HG02885 (cell line): Measurements from ENCODE around the gene LCN10.
A peak's percentile ranks its signal among the peaks of the same experiment; 100 is the strongest.
"Not testable (repeated sequence)": the region's sequence is repeated elsewhere in the genome, so short reads cannot be mapped to it uniquely, and the experiment has no call there.

Experiments
- ATAC-seq: cut with Tn5 transposase; IDR thresholded peaks from one replicate; pipeline ENCODE4 v1.9.1; 2021; ENCODE audit warnings: mild to moderate bottlenecking; ENCODE audit not compliant: unreplicated experiment, poor library complexity

The LCN10 gene

DNA sequence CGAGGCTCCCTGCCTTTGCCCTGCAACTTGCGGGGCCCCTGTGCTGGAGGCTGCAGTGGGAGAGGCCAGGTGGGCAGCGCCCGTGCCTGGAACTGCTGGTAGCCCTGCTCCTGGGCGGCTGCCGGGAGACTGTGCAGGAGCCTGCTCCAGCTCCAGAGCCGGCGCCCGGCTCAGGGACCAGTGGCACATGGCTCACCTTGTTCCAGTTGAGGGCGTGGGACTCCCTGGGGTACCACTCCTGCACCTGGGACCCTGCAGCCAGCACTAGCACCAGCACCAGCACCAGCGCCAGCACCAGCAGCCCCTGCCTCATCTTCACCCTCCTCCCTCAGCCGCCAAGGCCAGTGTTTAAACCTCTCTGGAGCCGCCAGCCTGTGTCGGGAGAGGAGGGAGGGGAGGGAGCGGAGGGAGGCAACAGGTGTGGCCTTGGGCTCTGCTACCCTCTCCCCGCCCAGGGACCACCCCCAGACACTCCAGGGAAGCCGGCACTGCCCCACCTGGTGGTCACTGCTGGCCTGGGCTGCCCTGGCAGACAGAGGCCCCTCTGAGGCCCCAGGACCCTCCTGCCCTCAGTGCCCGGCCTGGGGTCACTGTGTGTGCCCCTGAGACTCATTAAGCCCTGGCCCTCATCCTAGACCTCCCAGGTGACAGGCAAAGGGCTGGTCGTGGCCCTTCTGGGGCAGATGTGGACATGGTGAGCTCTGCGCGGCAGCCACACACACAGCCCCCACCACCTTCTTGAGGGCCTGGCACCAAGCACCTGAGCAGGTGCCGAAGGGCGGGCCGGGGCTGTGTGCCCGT is at the start of gene LCN10:
Gene LCN10, minus strand, starts transcription at position 350 of the 801 bp plus-strand sequence. Its CDS starts 37 bp downstream, at position 313.
- no peak for ATAC-seq

DNA sequence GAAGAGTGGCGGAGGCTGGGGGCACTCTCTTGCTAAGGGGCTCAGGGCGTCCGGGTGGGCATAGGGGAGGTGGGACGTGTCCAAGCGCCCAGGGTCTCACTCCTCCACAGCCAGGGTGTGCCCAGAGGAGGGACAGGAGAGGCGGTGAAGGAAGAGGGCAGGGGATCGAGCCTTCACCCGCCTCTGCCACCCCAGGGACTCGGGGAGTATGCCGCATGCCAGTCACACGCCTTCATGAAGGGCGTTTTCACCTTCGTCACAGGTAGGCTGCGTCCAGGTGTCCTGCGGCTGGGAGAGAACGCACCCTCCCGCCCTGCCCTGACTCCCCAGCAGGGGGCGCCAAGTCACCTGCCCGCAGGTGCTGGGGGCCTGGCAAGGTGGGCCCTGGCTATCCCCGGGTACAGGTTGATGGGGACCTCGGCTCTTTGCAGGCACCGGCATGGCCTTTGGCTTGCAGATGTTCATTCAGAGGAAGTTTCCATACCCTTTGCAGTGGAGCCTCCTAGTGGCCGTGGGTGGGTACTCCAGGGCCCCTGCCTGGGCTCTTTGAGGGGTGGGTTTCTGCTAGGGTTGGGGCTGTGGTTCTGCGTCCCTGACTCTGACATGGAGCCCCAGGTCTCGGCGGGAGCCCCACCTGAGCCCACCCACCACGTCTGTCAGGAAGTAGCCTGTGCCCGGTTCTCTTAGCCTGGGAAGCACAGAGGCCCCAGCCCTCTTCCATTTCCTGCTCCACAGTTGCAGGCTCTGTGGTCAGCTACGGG is 49.0 kb upstream of the LCN10 start:
- no peak for ATAC-seq

DNA sequence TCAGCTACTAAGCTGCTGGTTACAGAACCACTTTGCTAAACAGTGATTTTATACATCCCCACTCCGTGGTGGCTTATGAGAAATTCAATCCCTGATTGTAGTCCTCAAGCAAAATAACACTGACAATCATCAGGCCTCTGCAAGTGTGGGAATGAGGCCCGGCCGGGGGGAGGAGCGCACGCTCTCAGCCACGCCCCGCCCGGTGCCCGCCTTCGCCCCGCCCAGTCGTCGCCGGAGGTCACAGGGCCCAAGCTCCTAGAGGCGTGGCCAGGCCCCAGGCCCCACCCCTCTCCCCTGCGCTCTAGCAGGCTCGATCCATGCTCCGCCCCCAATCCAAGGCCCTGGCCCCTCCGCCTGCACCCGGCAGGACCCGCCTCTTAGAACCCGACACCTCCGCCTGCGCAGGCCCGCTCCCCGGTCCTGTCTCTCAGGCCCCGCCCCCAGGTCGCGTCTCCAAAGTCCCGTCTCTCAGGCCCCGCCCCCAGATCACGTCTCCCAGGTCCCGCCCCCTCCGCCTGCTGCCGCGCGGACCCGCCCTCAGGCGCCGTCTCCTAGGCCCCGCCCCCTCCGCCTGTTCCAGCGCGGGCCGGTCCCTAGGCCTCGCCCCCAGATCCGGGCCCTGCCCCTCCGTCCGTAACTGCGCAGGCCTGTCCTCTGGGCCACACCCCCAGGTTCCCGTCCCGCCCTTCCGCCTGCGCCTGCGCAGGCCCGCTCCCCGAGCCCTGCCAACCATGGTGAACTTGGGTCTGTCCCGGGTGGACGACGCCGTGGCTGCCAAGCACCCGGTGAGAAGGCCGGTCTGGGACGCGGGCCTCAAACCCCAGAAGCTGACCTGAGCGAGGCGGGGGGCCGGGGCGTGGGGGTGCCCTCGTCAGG is 48.1 kb upstream of the LCN10 start, which contains the start of gene TMEM141:
Gene TMEM141, plus strand, starts transcription at position 705 of the 876 bp plus-strand sequence. Its CDS starts 27 bp downstream, at position 732.
- ATAC-seq: peak; percentile 86

DNA sequence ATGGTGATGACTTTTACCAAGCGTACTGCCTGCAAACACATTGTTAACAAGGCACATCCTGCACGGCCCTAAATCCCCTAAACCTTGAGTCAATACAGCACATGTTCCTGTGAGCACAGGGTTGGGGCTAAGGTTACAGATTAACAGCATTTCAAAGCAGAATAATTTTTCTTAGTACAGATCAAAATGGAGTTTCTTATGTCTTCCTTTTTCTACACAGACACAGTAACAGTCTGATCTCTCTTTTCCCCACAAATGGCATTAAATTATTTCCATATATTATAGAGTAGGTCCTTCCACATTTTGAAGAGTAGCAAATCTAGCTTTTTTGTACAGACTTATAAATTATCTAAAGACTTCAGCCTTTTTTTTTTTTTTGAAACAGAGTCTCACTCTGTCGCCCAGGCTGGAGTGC is 46.8 kb upstream of the LCN10 start:
- no peak for ATAC-seq

DNA sequence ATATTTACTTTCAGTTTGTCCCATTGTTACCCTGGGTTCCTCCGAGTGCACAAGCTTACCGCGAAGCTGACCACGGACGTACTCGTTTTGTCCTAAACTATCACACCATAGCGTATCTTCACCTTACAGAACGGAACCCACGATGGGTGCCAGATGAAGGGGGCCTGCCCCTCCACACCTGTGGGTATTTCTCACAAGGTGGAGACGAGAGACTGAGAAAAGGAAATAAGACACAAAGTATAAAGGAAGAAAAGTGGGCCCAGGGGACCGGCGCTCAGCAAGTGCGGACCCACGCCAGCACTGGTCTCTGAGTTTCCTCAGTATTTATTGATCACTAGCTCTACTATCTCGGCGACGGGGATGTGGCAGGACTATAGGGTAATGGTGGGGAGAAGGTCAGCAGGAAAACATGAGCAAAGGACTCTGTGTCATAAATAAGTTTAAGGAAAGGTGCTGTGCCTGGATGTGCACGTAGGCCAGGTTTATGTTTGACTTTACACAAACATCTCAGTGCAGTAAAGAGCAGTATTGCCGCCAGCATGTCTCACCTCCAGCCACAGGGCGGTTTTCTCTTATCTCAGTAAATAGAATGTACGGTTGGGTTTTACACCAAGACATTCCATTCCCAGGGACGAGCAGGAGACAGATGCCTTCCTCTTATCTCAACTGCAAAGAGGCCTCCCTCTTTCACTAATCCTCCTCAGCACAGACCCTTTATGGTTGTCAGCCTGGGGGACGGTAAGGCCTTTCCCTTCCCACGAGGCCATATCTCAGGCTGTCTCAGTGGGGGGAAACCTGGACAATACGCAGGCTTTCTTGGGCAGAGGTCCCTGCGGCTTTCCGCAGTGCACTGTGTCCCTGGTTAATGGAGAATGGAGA is 46.1 kb upstream of the LCN10 start:
- not testable (repeated sequence) for ATAC-seq

DNA sequence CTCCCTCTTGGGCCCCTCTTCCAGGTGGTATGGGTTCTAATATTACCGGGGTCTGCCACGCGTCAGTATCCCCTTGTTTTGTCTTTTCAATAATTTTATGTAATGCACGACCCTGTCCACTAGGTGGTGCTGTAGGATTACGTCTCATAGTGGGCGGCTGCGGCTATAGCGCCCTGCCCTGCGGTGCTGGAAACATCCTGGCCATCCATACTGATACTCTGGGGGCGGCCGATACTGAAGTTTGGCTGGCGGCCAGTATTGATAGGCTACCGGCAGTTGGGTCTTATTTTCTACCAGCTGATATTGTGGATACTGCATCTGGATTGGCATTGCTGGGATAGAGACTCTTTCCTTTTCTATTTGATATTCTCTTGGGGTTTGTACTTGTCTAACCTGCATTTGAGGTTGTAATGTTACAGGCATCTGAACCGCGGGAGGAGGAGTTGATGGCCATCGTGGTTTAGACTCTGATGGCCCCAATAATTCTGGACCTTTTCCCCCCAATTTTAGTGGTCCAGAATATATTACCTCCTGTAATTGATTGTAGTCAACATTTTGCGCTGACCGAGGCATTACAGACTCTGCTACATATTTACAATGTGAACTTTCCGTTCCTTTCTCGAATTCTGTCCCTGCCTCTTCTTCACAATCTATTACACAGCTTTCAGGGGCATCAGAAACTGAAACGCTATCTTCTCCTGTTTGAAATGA is 45.1 kb upstream of the LCN10 start:
- ATAC-seq: no peak

DNA sequence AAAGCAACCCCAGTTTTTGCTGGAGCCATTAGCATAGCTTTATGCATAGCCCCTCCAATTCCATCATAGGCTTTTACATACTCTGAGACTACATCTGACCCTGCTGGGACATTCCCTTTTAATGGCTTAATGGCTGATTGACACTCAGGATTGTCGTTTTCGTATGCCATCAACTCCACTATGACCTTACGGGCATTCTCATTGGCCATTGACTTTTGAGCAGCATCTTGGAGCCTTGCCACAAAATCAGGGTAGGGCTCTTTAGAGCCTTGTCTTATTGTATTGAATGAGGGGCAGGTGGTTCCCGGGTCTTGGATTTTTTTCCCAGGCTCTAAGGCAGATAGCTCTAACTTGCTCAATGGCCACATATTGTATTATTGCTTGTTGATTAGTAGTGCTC is 44.2 kb upstream of the LCN10 start:
- ATAC-seq: not testable (repeated sequence)

DNA sequence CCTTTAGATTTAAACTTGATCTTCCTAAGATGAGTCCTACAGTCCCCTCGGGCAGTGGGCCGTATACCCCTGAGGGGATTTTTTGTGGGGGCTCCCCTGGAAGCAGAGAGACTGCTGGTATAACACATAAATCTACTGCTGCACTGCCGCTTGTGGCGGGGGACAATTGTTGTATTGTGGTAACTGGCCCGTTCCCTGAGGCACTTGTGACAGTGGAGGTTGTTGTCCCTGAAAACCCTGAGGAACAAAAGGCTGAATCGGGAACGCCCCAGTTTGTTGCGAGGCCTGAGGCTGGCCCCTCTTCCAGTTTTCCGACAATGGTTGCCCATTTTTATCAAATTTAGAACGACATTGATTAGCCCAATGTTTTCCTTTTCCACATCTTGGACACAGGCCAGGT is 43.7 kb upstream of the LCN10 start:
- no peak for ATAC-seq

DNA sequence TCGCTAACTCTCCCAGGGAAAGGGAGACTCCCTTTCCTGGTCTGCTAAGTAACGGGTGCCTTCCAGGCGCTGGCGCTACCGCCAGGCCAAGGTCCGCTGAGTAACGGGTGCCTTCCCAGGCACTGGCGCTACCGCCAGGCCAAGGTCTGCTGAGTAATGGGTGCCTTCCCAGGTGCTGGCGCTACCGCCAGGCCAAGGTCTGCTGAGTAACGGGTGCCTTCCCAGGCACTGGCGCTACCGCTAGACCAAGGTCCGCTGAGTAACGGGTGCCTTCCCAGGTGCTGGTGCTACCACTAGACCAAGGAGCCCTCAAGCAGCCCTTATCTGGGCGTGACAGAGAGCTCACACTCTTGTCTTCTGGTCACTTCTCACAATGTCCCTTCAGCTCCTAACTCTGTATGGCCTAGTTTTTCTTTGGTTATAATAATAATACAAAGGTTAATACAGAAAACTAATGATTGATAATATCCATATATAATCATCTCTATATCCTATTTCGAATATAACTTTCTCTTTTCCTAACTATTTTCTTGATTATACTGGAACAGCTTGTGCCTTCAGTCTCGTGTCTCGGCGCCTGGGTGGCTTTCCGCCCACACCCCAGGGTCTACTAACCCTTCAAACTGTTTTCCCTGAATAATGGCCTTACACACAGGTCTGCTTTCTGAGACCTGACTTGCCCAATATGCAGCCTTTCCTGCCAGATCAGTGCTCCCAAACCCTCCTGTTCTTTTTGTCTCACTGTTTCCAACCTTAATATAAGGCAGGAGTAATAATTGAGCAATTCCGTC is 43.0 kb upstream of the LCN10 start:
- not testable (repeated sequence) for ATAC-seq

DNA sequence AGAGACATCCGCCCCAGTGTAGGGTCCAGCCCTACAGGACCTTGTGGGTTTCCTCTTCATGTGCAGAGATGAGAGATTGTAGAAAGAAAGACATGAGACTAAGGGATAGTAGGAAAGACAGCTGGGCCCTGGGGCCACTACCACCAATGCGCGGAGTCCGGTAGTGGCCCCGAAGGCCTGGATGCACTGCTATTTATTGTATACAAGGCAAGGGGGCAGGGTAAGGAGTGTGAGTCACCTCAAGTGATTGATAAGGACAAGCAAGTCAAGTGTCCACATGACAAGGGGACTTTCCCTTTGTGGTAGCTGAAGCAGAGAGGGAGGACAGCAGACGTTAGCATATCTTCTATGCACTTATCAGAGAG is 42.2 kb upstream of the LCN10 start:
- ATAC-seq: no peak

DNA sequence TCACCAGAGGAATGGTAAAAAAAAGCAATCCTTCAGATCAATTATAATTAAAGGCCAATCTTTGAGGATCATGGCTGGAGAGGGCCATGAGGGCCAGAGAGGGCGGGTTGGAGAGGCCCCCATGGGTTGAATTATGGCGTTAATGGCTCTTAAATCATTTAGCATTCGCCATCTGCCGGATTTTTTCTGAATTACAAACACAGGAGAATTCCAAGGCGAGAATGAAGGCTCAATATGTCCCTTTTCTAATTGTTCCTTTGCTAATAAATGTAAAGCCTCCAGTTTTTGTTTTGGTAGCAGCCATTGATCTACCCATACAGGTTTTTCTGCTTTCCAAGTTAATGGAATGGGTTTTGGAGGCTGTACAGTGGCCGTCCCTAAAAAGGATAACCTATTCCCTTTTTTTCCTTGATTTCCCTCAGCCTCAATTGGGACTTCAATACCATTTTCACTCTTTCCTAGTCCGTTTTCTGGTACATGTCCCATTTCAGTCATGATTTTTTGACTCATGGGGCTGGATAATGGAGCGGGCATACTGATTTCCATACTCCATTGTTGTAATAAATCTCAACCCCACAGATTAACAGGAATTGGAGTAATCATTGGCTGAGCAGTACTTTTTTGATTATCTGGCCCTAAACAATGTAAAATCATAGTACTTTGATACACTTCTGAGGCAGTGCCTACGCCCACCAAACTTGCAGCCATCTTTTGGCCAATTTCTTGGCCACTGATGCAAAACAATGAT is 41.7 kb upstream of the LCN10 start:
- no peak for ATAC-seq

DNA sequence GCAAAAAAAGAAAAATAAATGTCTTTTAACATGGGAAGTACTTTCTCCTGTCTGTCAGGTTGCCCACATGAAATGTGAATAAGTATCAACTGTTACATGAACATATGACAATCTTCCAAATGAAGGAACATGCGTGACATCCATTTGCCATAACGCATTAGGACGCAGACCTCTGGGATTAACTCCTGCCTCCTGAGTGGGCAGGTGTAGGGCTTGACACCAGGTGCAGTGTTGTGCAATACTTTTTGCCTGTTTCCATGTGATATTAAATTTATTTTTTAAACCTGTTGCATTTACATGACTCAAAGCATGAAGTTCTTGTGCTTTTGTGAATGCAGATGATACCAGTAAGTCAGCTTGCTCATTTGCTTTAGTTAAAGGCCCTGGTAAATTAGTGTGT is 39.7 kb upstream of the LCN10 start:
- no peak for ATAC-seq

DNA sequence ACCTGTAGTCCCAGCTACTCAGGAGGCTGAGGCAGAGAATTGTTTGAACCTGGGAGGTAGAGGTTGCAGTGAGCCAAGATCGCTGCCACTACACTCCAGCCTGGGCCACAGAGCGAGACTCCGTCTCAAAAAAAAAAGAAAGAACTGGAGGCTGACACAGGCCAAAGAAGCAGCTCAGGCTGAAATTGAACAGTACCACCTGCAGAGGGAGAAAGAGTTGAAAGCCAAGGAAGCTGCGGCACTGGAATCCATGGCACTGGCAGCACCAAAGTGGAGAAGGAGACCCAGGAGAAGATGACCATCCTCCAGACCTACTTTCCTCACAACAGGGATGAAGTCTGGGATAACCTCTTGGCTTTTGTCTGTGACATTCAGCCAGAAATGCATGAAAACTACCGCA is 37.1 kb upstream of the LCN10 start:
- ATAC-seq: no peak

DNA sequence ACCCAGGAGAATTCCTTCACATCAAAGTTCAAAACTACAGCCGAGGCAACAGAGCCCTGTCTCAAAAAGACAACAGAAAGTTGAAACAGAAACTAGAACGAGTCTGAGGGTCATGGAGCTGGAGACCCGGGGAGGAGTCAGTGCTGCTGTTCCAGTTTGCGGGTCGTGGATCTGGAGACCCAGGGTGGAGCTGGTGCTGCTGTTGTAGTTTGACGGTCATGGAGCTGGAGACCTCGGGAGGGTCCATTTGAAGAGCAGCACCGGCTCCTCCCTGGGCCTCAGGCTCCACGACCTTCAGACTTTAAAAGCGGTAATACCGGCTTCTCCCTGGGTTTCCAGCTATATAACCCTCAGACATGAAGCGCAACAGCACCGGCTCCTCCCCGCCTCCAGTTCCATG is 34.6 kb upstream of the LCN10 start:
- ATAC-seq: no peak

DNA sequence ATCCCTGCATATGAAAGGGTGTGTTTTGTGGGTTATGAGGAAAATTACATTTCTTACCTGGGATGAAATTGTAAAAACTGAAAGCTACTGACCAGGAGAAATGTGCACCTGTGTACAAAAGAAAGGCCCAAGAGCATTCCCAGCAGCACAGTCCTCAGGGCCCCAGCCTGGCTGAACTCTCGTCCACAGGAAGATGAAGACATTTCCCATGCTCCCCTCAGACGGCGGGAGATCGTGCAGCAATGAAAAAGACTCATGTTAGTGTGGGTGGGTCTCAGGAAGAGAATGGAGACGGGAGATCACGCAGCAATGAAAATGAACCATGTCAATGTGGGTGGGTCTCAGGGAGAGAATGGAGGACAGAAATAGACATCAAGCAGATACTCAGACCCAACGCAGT is 34.2 kb upstream of the LCN10 start:
- ATAC-seq: no peak

DNA sequence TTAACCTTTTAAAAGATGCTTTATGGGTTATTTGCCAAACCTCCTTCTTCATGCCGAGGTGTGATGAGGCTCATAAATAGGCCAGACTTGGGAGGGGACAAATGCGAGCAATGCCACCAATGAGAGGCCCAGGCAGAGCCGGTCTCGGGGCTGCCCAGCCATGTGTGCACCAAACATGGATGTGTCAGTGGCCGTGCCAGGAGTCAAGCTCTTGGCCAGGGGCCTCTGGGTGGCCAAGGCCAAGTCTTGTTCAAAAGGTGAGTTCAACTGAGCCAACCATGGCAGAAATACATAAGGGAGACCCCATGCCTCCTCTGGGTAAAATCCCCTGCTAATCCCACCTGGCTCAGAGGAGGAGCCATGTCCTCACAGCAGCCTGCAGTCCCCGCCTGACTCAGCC is 32.5 kb upstream of the LCN10 start:
- ATAC-seq: no peak

DNA sequence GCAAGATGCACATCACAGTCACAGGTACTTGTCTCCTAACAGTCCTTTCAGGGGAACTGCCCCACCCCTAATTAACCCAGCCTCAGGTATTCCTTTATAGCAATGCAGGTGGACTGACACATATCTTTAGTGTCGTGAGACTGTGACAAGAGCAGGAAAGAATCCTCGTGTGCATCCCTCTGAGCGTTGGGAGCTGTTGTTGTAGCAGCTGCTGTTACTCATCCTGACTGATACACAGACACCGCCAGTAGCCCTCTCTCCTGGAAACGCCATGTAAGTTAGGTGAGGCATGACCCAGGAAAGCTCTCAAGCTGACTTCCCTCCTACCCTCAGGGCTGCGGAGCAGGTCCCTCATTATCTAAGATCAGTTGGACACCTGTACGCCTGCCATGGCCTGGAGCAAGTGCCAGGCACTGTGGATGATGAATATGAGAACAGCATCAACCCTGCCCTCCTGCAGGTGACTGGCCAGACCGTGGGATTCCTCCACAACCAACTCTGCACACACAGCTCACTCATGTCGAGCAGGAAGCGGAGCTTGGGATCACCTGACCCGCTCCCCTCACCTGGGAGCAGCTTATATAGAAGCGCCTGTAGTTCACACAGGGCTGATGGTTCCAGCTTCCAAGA is 31.8 kb upstream of the LCN10 start:
- no peak for ATAC-seq
